ENCODE results near the gene SLCO4C1.

The SLCO4C1 gene

GRCh38 chr5:102314328-102314727 lies 18.2 kb upstream of the SLCO4C1 start:
- Histone ChIP-seq H3K27ac (ENCODE audit: low read length) (no peak overlapping the region), H3K4me1 (ENCODE audit: low read length) (no peaks in the 10 kb centered on the region), H3K4me2 (ENCODE audit: low read depth, low read length) (no peak overlapping the region), H3K9ac (ENCODE audit: low read length) (no peak overlapping the region), H3K4me3 (ENCODE audit: low read length) (no peak overlapping the region), H4K20me1 (ENCODE audit: insufficient read depth, low read length) (no peaks in the 10 kb centered on the region), H2AFZ (ENCODE audit: low read length) (no peak overlapping the region), H3K79me2 (ENCODE audit: low read length) (no peaks in the 10 kb centered on the region), H3K36me3 (replicated peaks; ENCODE audit: insufficient read depth, low read length) (no peaks in the 10 kb centered on the region), H3K9me3 (replicated peaks; ENCODE audit: insufficient read depth, low read length) (no peaks in the 10 kb centered on the region), H3K27me3 (replicated peaks; ENCODE audit: insufficient read depth, low read length) (no peaks in the 10 kb centered on the region), H3F3A (ENCODE audit: insufficient read depth, low read length) (no peaks in the 10 kb centered on the region), H3K9me2 (replicated peaks; ENCODE audit: insufficient read depth, low read length) (no peaks in the 10 kb centered on the region)
- TF ChIP-seq EZH2 (optimal IDR thresholded peaks at IDR 0.05; ENCODE audit: low read depth, low read length): no peak
- TF ChIP-seq, protein P1, sequence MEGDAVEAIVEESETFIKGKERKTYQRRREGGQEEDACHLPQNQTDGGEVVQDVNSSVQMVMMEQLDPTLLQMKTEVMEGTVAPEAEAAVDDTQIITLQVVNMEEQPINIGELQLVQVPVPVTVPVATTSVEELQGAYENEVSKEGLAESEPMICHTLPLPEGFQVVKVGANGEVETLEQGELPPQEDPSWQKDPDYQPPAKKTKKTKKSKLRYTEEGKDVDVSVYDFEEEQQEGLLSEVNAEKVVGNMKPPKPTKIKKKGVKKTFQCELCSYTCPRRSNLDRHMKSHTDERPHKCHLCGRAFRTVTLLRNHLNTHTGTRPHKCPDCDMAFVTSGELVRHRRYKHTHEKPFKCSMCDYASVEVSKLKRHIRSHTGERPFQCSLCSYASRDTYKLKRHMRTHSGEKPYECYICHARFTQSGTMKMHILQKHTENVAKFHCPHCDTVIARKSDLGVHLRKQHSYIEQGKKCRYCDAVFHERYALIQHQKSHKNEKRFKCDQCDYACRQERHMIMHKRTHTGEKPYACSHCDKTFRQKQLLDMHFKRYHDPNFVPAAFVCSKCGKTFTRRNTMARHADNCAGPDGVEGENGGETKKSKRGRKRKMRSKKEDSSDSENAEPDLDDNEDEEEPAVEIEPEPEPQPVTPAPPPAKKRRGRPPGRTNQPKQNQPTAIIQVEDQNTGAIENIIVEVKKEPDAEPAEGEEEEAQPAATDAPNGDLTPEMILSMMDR (IDR thresholded peaks at IDR 0.05; ENCODE audit: low read length): no peak
- TF ChIP-seq EZH2phosphoT487 (IDR thresholded peaks at IDR 0.05; ENCODE audit: low read length): no peak
- no peak for DNase-seq

- H3K4me1 ChIP-seq (ENCODE audit: low read length): no peaks in the 10 kb centered on the region
- H3K9ac ChIP-seq (ENCODE audit: low read length): no peak overlapping the region
- no peak overlapping the region for H3K4me3 ChIP-seq (ENCODE audit: low read length)
- H3K9me2 ChIP-seq (replicated peaks; ENCODE audit: insufficient read depth, low read length): no peaks in the 10 kb centered on the region
- TF ChIP-seq EZH2phosphoT487 (IDR thresholded peaks at IDR 0.05; ENCODE audit: low read length) (no peak), EZH2 (optimal IDR thresholded peaks at IDR 0.05; ENCODE audit: low read depth, low read length) (no peak)
- TF ChIP-seq, protein P1 (IDR thresholded peaks at IDR 0.05; ENCODE audit: low read length): no peak
- no peak for DNase-seq
- no peaks in the 10 kb centered on the region for H4K20me1 ChIP-seq (ENCODE audit: insufficient read depth, low read length)
- no peak overlapping the region for H3K27ac ChIP-seq (ENCODE audit: low read length)
- H3F3A ChIP-seq (ENCODE audit: insufficient read depth, low read length): no peaks in the 10 kb centered on the region
- no peak overlapping the region for H3K4me2 ChIP-seq (ENCODE audit: low read depth, low read length)
- H3K79me2 ChIP-seq (ENCODE audit: low read length): no peaks in the 10 kb centered on the region
- no peaks in the 10 kb centered on the region for H3K27me3 ChIP-seq (replicated peaks; ENCODE audit: insufficient read depth, low read length)
- H3K36me3 ChIP-seq (replicated peaks; ENCODE audit: insufficient read depth, low read length): no peaks in the 10 kb centered on the region
- H3K9me3 ChIP-seq (replicated peaks; ENCODE audit: insufficient read depth, low read length): no peaks in the 10 kb centered on the region
- no peak overlapping the region for H2AFZ ChIP-seq (ENCODE audit: low read length)
Measured at GRCh38 chr5:102313912-102314311, 17.8 kb upstream of the SLCO4C1 start.

DNA sequence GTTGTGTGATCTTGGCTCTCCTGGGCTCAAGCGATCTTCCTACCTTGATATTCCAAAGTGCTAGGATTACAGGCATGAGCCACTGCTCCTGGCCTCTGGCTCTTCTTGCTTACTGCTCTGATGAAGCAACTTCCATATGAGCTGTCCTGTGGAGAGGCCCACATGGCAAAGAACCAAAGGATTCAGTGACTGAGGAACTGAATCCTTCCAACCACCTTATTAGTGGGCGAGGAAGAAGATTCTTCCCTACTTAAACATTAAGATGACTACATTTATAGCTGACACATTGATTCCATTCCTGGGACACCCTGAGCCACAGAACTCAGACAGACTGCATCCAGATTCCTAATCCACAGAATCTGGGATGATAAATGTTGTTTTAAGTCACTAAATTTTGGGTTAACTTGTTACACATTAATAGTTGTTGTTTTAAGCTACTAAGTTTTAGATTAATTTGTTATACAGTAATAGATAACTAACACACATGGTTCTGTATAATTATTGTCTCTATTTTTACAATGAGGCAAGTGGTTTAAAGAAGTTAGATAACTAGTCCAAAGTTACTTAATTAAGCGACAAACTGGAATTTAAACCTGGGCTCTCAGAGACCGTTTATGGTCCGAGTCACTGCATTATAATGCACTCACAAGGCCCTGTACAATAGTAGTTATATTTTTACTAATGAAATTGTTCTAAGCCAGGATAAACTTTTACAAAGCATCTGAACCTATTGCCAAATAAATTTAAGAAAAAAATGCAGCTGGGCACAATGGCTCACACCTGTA lies 16.7 kb upstream of the SLCO4C1 start:
- Histone ChIP-seq H3K4me3 (ENCODE audit: low read length) (no peak overlapping the region), H3K9me3 (replicated peaks; ENCODE audit: insufficient read depth, low read length) (no peaks in the 10 kb centered on the region), H3K36me3 (replicated peaks; ENCODE audit: insufficient read depth, low read length) (no peaks in the 10 kb centered on the region), H3K4me2 (ENCODE audit: low read depth, low read length) (no peak overlapping the region), H3K4me1 (ENCODE audit: low read length) (peaks cover 2% of the 10 kb centered on the region), H3K27ac (ENCODE audit: low read length) (no peak overlapping the region), H3K27me3 (replicated peaks; ENCODE audit: insufficient read depth, low read length) (no peaks in the 10 kb centered on the region), H3K9ac (ENCODE audit: low read length) (no peak overlapping the region), H3K9me2 (replicated peaks; ENCODE audit: insufficient read depth, low read length) (no peaks in the 10 kb centered on the region), H3F3A (ENCODE audit: insufficient read depth, low read length) (peaks cover 2% of the 10 kb centered on the region; the same call in 1 of the 2 replicates), H3K79me2 (ENCODE audit: low read length) (no peaks in the 10 kb centered on the region), H4K20me1 (ENCODE audit: insufficient read depth, low read length) (no peaks in the 10 kb centered on the region), H2AFZ (ENCODE audit: low read length) (no peak overlapping the region)
- TF ChIP-seq EZH2phosphoT487 (IDR thresholded peaks at IDR 0.05; ENCODE audit: low read length): no peak
- TF ChIP-seq EZH2 (optimal IDR thresholded peaks at IDR 0.05; ENCODE audit: low read depth, low read length): no peak
- TF ChIP-seq, protein P1 (IDR thresholded peaks at IDR 0.05; ENCODE audit: low read length): no peak
- DNase-seq: no peak
